GM12878 (cell line): ENCODE data around the gene HELZ. TPM values are rescaled to one million over a fixed set of nuclear protein-coding genes. Genes with fewer than 3 reads are reported as not detected.

Experiments
- ATAC-seq: fragments of 200-7000 bp; cut with Tn5 transposase; 3 replicates; pipeline ENCODE4 v1.9.1; 2020; ENCODE audit warnings: mild to moderate bottlenecking, moderate library complexity
- BruUV-seq: library from RNA; stranded (reverse); fragments of 400-500 nt; replicated peaks from 2 replicates; lab custom pipeline; 2021; lab: Mats Ljungman, UMichigan
- CTCF ChIA-PET: fragments of 300-600 bp; sonication (Branson Sonifier 250); formaldehyde crosslinking; extraction: SDS; loops from one replicate; lab custom pipeline; 2021; ENCODE audit warnings: inconsistent platforms; lab: Yijun Ruan, JAX
- POLR2A ChIA-PET: fragments of 350-600 bp; formaldehyde crosslinking; extraction: SDS; loops from one replicate; lab custom pipeline; 2021; ENCODE audit warnings: inconsistent platforms; lab: Charles Lee
- RAD21 ChIA-PET: fragments of 300-600 bp; sonication (Branson Sonifier 250); formaldehyde crosslinking; loops from one replicate; lab custom pipeline; 2023; ENCODE audit warnings: antibody characterized with exemption; ENCODE audit not compliant: unreplicated experiment; lab: Charles Lee
- SMC1A ChIA-PET: fragments of 300-600 bp; sonication (Branson Sonifier 250); formaldehyde crosslinking; loops from one replicate; lab custom pipeline; 2023; ENCODE audit not compliant: unreplicated experiment, uncharacterized antibody; lab: Charles Lee
- DNase-seq: peaks from one replicate; pipeline ENCODE4 v3.0.0-alpha.2; 2011; ENCODE audit warnings: low read depth, low spot score
- FAIRE-seq: peaks from 3 replicates; lab custom pipeline; 2011; peaks lifted over from hg19 to GRCh38; lab: Jason Lieb, UNC
- H2AFZ ChIP-seq: 2 replicates; pipeline ENCODE4 v1.6.0; 2011; ENCODE audit warnings: low read depth, low read length, control low read depth; ENCODE audit not compliant: control insufficient read depth
- H3K27ac ChIP-seq: 2 replicates; pipeline ENCODE4 v1.5.1; 2011; ENCODE audit warnings: control low read depth; ENCODE audit not compliant: control insufficient read depth, insufficient read depth
- H3K27me3 ChIP-seq, 2 experiments: replicated peaks in 1 of 2; 2 replicates each; pipeline versions ENCODE4 v1.6.0 to v1.6.1; 2011; ENCODE audit warnings: low read length in 1 of 2; ENCODE audit not compliant: control insufficient read depth in 2 of 2, insufficient read depth in 2 of 2
- H3K36me3 ChIP-seq, 2 experiments: 2 replicates each; pipeline ENCODE4 v1.5.1; 2011; ENCODE audit warnings: low read length in 1 of 2; ENCODE audit not compliant: control insufficient read depth in 2 of 2, insufficient read depth in 2 of 2
- H3K4me1 ChIP-seq: 2 replicates; pipeline ENCODE4 v1.6.1; 2011; ENCODE audit warnings: mild to moderate bottlenecking, low read length, moderate library complexity, mixed read lengths; ENCODE audit not compliant: control insufficient read depth, insufficient read depth
- H3K4me2 ChIP-seq: 2 replicates; pipeline ENCODE4 v1.6.0; 2011; ENCODE audit warnings: control low read depth; ENCODE audit not compliant: control insufficient read depth, insufficient read depth
- H3K4me3 ChIP-seq: fragments of 200-600 bp; sonication (generic); 2 replicates; pipeline ENCODE4 v1.5.1; 2016
- H3K79me2 ChIP-seq: 2 replicates; pipeline ENCODE4 v1.6.0; 2011; ENCODE audit warnings: low read length; ENCODE audit not compliant: control insufficient read depth, insufficient read depth
- H3K9ac ChIP-seq: 2 replicates; pipeline ENCODE4 v1.8.0; 2011; ENCODE audit warnings: low read length, control low read depth, mixed read lengths; ENCODE audit not compliant: control insufficient read depth, insufficient read depth
- H3K9me3 ChIP-seq: replicated peaks from 3 replicates; pipeline ENCODE4 v1.5.1; 2011; ENCODE audit warnings: mild to moderate bottlenecking, low read length; ENCODE audit not compliant: control insufficient read depth, insufficient read depth
- H4K20me1 ChIP-seq: 2 replicates; pipeline ENCODE4 v1.6.0; 2011; ENCODE audit not compliant: control insufficient read depth, insufficient read depth
- BRCA1 ChIP-seq: IDR thresholded peaks from 2 replicates; pipeline ENCODE4 v1.6.1; 2011; ENCODE audit warnings: low read depth, low read length, improper control_type of control experiment
- CHD4 ChIP-seq: fragments of 200-600 bp; sonication (generic); IDR thresholded peaks from 2 replicates; pipeline ENCODE4 v1.6.1; 2016; ENCODE audit warnings: mild to moderate bottlenecking
- E2F4 ChIP-seq: IDR thresholded peaks from 2 replicates; pipeline ENCODE4 v1.6.1; 2012; ENCODE audit warnings: low read depth, low read length, improper control_type of control experiment
- FOXK2 ChIP-seq: fragments of 450-650 bp; IDR thresholded peaks from 2 replicates; pipeline ENCODE4 v1.6.1; 2017; ENCODE audit warnings: mild to moderate bottlenecking, moderate library complexity
- JUND ChIP-seq: IDR thresholded peaks from 2 replicates; pipeline ENCODE4 v1.6.1; 2012; ENCODE audit warnings: low read depth, mild to moderate bottlenecking, low read length, improper control_type of control experiment, moderate library complexity
- NFIC ChIP-seq: IDR thresholded peaks from 2 replicates; pipeline ENCODE4 v1.6.1; 2012; ENCODE audit warnings: low read depth, mild to moderate bottlenecking, inconsistent platforms, low read length, moderate library complexity
- NFXL1 ChIP-seq: fragments of 450-650 bp; IDR thresholded peaks from 2 replicates; pipeline ENCODE4 v1.6.1; 2017; ENCODE audit warnings: antibody characterized with exemption, mild to moderate bottlenecking, borderline replicate concordance
- POLR2AphosphoS5 ChIP-seq: IDR thresholded peaks from 2 replicates; pipeline ENCODE4 v1.6.1; 2011; ENCODE audit warnings: mild to moderate bottlenecking, low read length, inconsistent platforms
- RFX5 ChIP-seq: IDR thresholded peaks from 2 replicates; pipeline ENCODE4 v1.6.1; 2011; ENCODE audit warnings: low read depth, low read length, improper control_type of control experiment
- SKIL ChIP-seq: fragments of 450-650 bp; IDR thresholded peaks from 2 replicates; pipeline ENCODE4 v1.6.1; 2017; ENCODE audit warnings: mild to moderate bottlenecking, low read depth, inconsistent platforms; ENCODE audit not compliant: poor library complexity, severe bottlenecking
- SMAD1 ChIP-seq: fragments of 450-650 bp; IDR thresholded peaks from 2 replicates; pipeline ENCODE4 v1.6.1; 2018; ENCODE audit warnings: mild to moderate bottlenecking, low read depth; ENCODE audit not compliant: partially characterized antibody
- SMAD5 ChIP-seq: IDR thresholded peaks from 2 replicates; pipeline ENCODE4 v1.6.1; 2016; ENCODE audit warnings: antibody characterized with exemption, low read depth
- SREBF2 ChIP-seq: IDR thresholded peaks from 2 replicates; pipeline ENCODE4 v1.6.1; 2012; ENCODE audit warnings: mild to moderate bottlenecking, low read length
- SUZ12 ChIP-seq: fragments of 200-600 bp; sonication (generic); IDR thresholded peaks from one replicate; pipeline ENCODE4 v1.6.1; 2018; ENCODE audit warnings: antibody characterized with exemption, mild to moderate bottlenecking; ENCODE audit not compliant: unreplicated experiment
- TBL1XR1 ChIP-seq: IDR thresholded peaks from 2 replicates; pipeline ENCODE4 v1.6.1; 2012; ENCODE audit warnings: low read depth, low read length, improper control_type of control experiment
- TCF3 ChIP-seq: IDR thresholded peaks from 2 replicates; pipeline ENCODE4 v1.6.1; 2012; ENCODE audit warnings: low read depth, mild to moderate bottlenecking, low read length, borderline replicate concordance; ENCODE audit not compliant: insufficient read depth
- YBX1 ChIP-seq: fragments of 450-650 bp; IDR thresholded peaks from 2 replicates; pipeline ENCODE4 v1.6.1; 2016; ENCODE audit warnings: antibody characterized with exemption
- WGBS: methylation state at CpG from one replicate; pipeline ENCODE4 v1.1.6; 2016; ENCODE audit warnings: low lambda C conversion rate; ENCODE audit not compliant: insufficient replicate concordance, insufficient coverage; ENCODE audit errors: missing lambda C conversion rate; 5-methylcytosine and 5-hydroxymethylcytosine counted together
- in situ Hi-C: fragments of 300-500 bp; cut with MboI; formaldehyde crosslinking; loops from 9 replicates; pipeline ENCODE4 v1.14.3; 2018; ENCODE audit warnings: mixed read lengths
- intact Hi-C: fragments of 100-400 bp; cut with micrococcal nuclease; formaldehyde crosslinking; loops from one replicate; pipeline ENCODE4 v1.14.2; 2022; ENCODE audit not compliant: unreplicated experiment
- polyA plus RNA-seq, 11 experiments: library from polyadenylated mRNA; depleted of rRNA in 4 of 11; unstranded in 6 of 11; stranded (reverse) in 5 of 11; fragments of >200 nt; fragmentation: Nextera tagmentation in 4 of 11; fragmentation: Illumina TruSeq in 1 of 11; extraction: Ambion mirVana in 4 of 11; extraction: Trizol in 1 of 11; gene quantifications; 1 replicate in 1 of 11; 2 replicates in 10 of 11; pipeline versions ENCODE4 v1.2.1 to v1.2.3, GENCODE V29; 2011 to 2016; ENCODE audit warnings: inconsistent platforms in 2 of 11, missing spikeins in 2 of 11, low read depth in 1 of 11
- total RNA-seq, 4 experiments: library from RNA; depleted of rRNA in 3 of 4; stranded (reverse); fragments of >200 nt in 3 of 4; fragmentation: Illumina TruSeq in 1 of 4; extraction: Trizol in 1 of 4; gene quantifications; 2 replicates each; pipeline versions ENCODE4 v1.2.1 to v1.2.3, GENCODE V29; 2013 to 2021

HELZ gene
- total and polyA plus RNA-seq, 10 of the 15 experiments (the other 5 are each of a cell fraction or from before 2014, with no cell fraction given): 1.5 to 36.8 (median 19.1) TPM

DNA sequence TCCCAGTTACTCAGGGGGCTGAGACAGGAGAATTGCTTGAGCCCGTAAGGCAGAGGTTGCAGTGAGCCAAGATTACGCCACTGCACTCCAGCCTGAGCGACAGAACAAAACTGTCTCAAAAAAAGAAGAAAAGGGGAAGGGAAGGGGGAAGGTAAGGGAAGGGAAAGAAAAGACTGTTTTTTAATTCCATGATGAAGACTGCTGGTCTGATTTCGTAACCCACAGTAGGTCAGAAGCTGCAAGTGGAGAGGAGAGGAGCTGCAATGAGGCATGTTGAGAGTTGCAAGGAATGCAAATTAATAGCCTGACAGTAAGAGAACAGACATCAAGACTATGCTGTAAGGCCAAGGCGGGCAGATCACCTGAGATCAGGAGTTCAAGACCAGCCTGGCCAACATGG lies 33.3 kb downstream of the HELZ start:
- ChIA-PET SMC1A (interaction anchor here (1.1 to 1.8 kb wide), 2 partner anchors 10 to 28 kb away, joined by 3 to 4 read pairs; no protein-coding TSS in a partner anchor), CTCF (interaction anchor here (1.4 kb wide), 1 partner anchor 11 kb away, joined by 4 read pairs; no protein-coding TSS in a partner anchor), POLR2A (interaction anchor here (0.5 kb wide), 1 partner anchor 79 kb away, joined by 7 read pairs; no protein-coding TSS in a partner anchor), RAD21 (no interaction called here)
- Histone ChIP-seq H3K9ac (no peak overlapping the region), H3K4me2 (no peak overlapping the region), H3K4me3 (no peak overlapping the region), H3K79me2 (no peaks in the 10 kb centered on the region), H3K9me3 (no peaks in the 10 kb centered on the region), H3K4me1 (no peaks in the 10 kb centered on the region), H3K36me3 (peaks cover 4 to 5% of the 10 kb centered on the region in 2 experiments; a peak in 3 of 4 replicates), H3K27ac (no peak overlapping the region), H4K20me1 (no peaks in the 10 kb centered on the region), H2AFZ (no peak overlapping the region), H3K27me3 (no peaks in the 10 kb centered on the region)
- WGBS: 95% methylated on average over 5 of the region's 5 CpGs
- in situ Hi-C loops: no loop called here
- BruUV-seq: TSS peak; percentile 28
- DNase-seq (no peak), FAIRE-seq (no peak), ATAC-seq (no peak)
- intact Hi-C loops: no loop called here
- no peak for TF ChIP-seq SMAD1
- TF ChIP-seq SUZ12: no peak
- no peak for TF ChIP-seq NFIC
- TF ChIP-seq BRCA1: no peak
- TF ChIP-seq TBL1XR1: no peak
- TF ChIP-seq SKIL: no peak
- no peak for TF ChIP-seq E2F4
- TF ChIP-seq NFXL1: no peak
- TF ChIP-seq SREBF2: no peak
- TF ChIP-seq JUND: no peak
- no peak for TF ChIP-seq CHD4
- no peak for TF ChIP-seq YBX1
- TF ChIP-seq RFX5: no peak
- no peak for TF ChIP-seq FOXK2
- TF ChIP-seq SMAD5: no peak
- no peak for TF ChIP-seq TCF3
- no peak for TF ChIP-seq POLR2AphosphoS5
